Measurements from ENCODE around the gene DPY19L1.
"Not testable (repeated sequence)": the region's sequence is repeated elsewhere in the genome, so short reads cannot be mapped to it uniquely, and the experiment has no call there.

The DPY19L1 gene

GRCh38 chr7:34883855-34884254, 153.4 kb downstream of the DPY19L1 start:
- H3K36me3 Mint-ChIP-seq, H3K4me1 Mint-ChIP-seq: not testable (repeated sequence)
- peaks cover 14% of the 10 kb centered on the region for H3K9me3 Mint-ChIP-seq

GRCh38 chr7:34879871-34880270, 157.4 kb downstream of the DPY19L1 start:
- DNase-seq (ENCODE audit: low spot score in 2 of 2) (no peak), ATAC-seq (no peak)
- H3K27ac Mint-ChIP-seq: no peak overlapping the region
- H3K4me3 Mint-ChIP-seq: no peak overlapping the region
- no peaks in the 10 kb centered on the region for H3K4me1 Mint-ChIP-seq
- peaks cover 14% of the 10 kb centered on the region for H3K9me3 Mint-ChIP-seq
- H3K36me3 Mint-ChIP-seq: no peaks in the 10 kb centered on the region

More at GRCh38 chr7:34883855-34884254, 153.4 kb downstream of the DPY19L1 start:
- H3K4me3 Mint-ChIP-seq; ATAC-seq; DNase-seq (ENCODE audit: low spot score in 2 of 2); H3K27ac Mint-ChIP-seq: not testable (repeated sequence)

GRCh38 chr7:34878944-34879735, 158.1 kb downstream of the DPY19L1 start:
- not testable (repeated sequence) for H3K36me3 Mint-ChIP-seq; H3K4me1 Mint-ChIP-seq; H3K27ac Mint-ChIP-seq; H3K4me3 Mint-ChIP-seq; DNase-seq (ENCODE audit: low spot score in 2 of 2)
- H3K9me3 Mint-ChIP-seq: peaks cover 12% of the 10 kb centered on the region
- peak; percentile 43 for ATAC-seq

All from stimulated activated effector memory CD8-positive, alpha-beta T cell treated with anti-CD3 and anti-CD28 coated beads, Interleukin-12 subunit alpha, Interleukin-12 subunit beta, amount 100 ng/mL, for 72 hours (primary cell).